Midbrain (tissue), 1 donor: ENCODE measurements around the gene FUT3.
"Not testable (repeated sequence)": the region's sequence is repeated elsewhere in the genome, so short reads cannot be mapped to it uniquely, and the experiment has no call there.

Source experiments
- DNase-seq: peaks from one replicate; lab custom pipeline; 2025; lab: John Stamatoyannopoulos, UW

Gene FUT3

GRCh38 chr19:5882421-5882968 is 31.2 kb upstream of the FUT3 start:
- DNase-seq = no peak

DNA sequence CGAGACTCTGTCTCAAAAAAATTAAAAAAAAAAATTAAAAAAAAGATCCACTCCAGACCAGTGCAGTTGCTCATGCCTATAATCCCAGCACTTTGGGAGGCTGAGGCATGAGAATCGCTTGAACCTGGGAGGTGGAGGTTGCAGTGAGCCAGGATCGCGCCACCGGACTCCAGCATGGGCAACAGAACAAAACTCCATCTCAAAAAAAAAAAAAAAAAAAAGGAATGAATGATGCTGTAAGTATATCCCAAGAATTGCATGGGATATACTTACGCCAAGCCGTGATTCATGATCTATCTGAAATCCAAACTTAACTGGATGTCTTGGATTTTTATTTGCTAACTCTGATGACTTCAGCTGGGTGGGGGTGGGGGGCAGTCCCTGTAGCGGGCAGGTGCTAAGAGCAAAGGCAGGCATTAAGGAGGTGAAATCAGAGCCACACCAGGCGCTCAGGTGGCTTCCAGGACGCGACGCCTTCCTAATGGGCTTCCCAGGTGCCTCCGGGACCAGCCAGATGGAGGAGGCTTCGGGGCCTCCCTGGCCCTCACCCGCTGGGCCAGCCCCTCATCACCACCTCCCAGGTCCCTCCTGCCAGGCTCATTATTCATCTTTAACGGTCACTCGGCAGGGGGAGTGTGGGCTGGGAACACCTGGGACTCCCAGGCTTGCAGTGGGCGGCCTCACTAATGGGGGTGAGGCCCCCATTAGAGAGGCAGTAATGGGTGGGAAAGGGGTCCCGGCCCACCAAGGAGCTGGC is 30.5 kb upstream of the FUT3 start:
- no peak for DNase-seq

- DNase-seq = no peak
Measured at GRCh38 chr19:5880604-5881078, 29.4 kb upstream of the FUT3 start.

GRCh38 chr19:5880196-5880595 is 28.9 kb upstream of the FUT3 start:
- no peak for DNase-seq

DNA sequence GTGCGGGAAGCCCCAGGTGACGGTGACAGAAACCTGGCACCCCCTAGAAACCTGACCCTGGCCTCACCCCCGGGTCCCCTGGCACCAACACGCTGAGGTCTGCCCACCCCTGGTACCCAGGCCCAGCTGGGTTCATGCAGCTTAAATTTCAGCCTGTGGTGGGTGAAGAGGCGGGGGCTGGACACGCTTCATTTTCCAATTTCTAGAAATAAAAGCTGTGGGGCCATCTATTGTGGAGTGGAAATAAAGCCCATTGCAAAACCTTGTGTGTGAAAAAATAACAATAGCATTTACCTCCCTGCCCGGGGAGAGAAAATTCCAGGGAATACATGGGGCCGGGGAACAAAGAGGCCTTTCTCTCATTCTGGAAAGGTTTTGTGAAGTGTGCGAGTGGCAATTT is 26.6 kb upstream of the FUT3 start:
- no peak for DNase-seq

DNA sequence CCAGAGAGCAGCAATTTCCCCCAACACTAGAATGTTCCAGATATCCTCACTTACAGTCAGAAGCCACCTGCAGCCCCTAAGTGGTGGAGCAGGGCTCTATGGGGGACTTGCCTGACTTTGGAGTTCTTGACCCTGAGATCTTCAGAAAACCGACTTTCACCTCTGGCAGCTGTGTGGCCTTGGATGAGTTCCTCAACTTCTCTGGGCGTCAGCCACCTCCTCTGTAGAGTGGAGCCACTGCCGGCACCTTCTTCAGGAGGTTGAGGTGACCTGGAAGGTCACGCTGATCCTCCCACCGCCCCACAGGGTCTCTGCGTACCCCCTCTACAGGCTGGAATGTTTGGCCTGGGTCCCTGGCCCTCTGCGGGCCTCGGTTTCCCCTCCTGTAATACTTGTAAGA is 26.2 kb upstream of the FUT3 start:
- DNase-seq = no peak

DNA sequence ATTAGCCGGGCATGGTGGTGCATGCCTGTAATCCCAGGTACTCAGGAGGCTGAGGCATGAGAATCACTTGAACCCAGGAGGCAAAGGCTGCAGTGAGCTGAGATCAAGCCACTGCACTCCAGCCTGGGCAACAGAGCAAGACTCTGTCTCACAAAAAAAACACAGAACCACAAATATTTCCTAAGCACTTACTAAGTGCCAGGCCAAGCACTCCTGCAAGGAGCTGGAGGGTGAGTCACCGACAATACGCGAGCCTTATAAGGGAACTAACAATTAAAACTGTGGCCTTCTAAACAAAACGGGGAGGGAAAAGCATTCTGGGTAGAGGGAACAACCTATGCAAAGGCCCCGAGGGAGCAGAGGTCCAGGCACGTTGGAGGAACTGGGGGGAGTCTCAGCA is 23.2 kb upstream of the FUT3 start:
- not testable (repeated sequence) for DNase-seq

DNA sequence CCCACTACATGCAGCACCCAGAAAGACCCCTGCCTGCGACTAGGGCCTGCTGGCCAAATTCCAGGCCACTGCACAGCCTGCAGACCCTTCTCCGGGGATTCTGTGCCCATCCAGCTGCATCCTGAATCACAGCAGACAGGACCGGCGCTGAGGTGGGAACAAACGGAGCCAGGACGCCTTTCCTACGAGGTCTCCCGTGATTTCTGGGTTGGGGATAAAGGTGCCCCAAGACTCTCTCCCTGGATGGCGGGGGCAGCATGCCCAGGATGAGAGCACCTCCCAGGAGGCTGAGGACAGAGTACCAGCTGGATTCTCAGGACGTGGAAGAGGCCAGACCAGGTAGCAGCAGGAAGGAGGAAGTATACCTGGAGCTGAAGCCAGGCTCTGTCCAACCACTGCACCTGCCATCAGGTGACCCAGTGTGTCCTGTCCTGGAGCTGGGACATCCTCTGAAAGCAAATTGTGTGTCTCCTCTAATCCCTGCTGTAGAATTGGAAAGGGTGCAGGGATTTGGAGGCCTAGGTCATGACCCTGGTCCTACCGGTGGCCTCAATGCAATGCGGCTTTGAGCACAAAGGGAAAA is 22.5 kb upstream of the FUT3 start:
- no peak for DNase-seq

DNA sequence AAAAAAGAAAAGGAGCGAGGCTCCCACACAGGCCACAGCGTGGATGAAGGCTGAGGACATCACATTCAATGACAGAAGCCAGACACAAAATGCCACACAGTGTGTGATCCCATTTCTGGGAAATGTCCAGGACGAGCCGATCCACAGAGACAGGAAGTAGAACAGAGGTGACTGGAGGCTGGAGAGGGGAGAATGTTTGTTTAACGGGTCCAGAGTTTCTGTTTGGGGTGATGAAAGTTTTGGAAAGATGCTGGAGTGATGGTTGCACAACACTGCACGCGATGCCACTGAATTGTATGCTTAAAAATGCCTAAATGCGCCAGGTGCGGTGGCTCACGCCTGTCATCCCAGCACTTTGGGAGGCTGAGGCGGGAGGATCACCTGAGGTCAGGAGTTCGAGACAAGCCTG is 19.7 kb upstream of the FUT3 start:
- DNase-seq = no peak

GRCh38 chr19:5867201-5868136 is 16.2 kb upstream of the FUT3 start:
- no peak for DNase-seq

- DNase-seq = no peak
Measured at GRCh38 chr19:5865772-5866171, 14.5 kb upstream of the FUT3 start.

GRCh38 chr19:5864725-5865486 is 13.7 kb upstream of the FUT3 start:
- no peak for DNase-seq

GRCh38 chr19:5864013-5864720 is 12.9 kb upstream of the FUT3 start:
- no peak for DNase-seq

GRCh38 chr19:5863030-5863665 is 11.9 kb upstream of the FUT3 start:
- no peak for DNase-seq

GRCh38 chr19:5857203-5858081 is 6.2 kb upstream of the FUT3 start:
- no peak for DNase-seq

GRCh38 chr19:5855151-5855550 is 3.9 kb upstream of the FUT3 start:
- not testable (repeated sequence) for DNase-seq

DNA sequence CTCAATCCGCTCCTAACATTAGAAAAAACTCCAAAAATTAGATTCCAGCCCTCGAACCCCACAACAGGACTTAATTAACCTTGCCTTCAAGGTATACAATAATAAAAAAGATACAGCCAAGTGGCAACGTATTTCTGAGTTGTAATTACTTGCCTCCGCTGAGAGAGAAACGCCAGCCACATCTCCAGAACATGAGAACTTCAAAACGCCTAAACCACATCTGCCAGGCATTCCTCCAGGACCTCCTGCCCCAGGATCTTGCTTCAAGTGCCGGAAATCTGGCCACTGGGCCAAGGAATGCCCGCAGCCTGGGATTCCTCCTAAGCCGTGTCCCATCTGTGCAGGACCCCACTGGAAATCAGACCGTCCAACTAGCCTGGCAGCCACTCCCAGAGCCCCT is 2.9 kb upstream of the FUT3 start:
- not testable (repeated sequence) for DNase-seq

- DNase-seq = no peak
Measured at GRCh38 chr19:5850743-5851293, 431 bp downstream of the FUT3 start.

GRCh38 chr19:5850189-5850588 is 1.1 kb downstream of the FUT3 start:
- DNase-seq = no peak
